HG02981 (cell line): ENCODE measurements around the gene GNG2.

Experiments
- ATAC-seq: cut with Tn5 transposase; IDR thresholded peaks from one replicate; pipeline ENCODE4 v1.9.1; 2021; ENCODE audit warnings: mild to moderate bottlenecking, moderate library complexity; ENCODE audit not compliant: unreplicated experiment

GNG2 gene

GRCh38 chr14:51989293-51990234, 129.2 kb downstream of the GNG2 start, which contains the start of gene RTRAF:
Gene RTRAF, plus strand, starts transcription at chr14:51989546. Its CDS starts 94 bp downstream, at chr14:51989640.
- ATAC-seq = peak; percentile 94

GRCh38 chr14:51990488-51990887, 130.1 kb downstream of the GNG2 start:
- ATAC-seq = no peak

- no peak for ATAC-seq
Observed at GRCh38 chr14:51993285-51993920, 133.0 kb downstream of the GNG2 start.

- no peak for ATAC-seq
Observed at GRCh38 chr14:51996148-51996746, 135.8 kb downstream of the GNG2 start.

DNA sequence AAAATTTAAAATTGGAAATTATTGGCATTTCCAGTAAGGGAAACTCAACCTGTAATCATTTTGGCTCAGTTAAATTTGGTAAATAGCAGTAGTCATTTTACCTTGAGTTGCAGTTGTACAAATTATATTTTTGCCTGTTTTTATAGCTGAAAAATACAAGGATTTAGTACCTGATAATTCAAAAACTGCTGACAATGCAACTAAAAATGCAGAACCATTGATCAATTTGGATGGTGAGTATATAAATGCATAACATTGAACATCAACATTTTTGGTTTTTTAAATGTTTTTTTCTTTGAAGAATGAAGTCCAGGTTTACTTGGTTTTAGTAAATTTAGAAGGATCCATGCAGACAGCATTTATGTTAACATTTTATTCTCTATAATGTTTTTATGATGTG, 137.9 kb downstream of the GNG2 start:
- ATAC-seq = no peak

DNA sequence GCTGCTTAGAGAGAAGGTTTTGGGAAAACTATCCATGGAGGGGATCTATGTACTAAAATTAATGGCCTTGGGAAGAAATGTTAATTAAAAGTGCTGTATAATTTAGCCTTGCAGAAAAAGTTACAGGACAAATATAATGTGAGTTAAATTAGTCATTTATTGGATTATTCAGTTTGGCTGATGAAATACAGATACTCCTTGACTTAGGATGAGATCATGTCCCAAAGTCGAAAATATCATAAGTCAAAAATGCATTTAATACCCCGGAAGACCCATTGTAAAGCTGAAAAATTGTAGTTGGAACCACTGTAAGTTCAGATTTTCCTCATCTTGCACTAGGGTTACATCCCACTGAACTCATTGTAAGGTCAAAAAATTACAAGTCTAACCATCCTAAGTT, 138.7 kb downstream of the GNG2 start:
- no peak for ATAC-seq

- no peak for ATAC-seq
Observed at GRCh38 chr14:52000019-52000582, 139.7 kb downstream of the GNG2 start.

- ATAC-seq = no peak
Observed at GRCh38 chr14:52000696-52001095, 140.3 kb downstream of the GNG2 start.

- ATAC-seq = no peak
Observed at GRCh38 chr14:52002542-52002941, 142.1 kb downstream of the GNG2 start.

DNA sequence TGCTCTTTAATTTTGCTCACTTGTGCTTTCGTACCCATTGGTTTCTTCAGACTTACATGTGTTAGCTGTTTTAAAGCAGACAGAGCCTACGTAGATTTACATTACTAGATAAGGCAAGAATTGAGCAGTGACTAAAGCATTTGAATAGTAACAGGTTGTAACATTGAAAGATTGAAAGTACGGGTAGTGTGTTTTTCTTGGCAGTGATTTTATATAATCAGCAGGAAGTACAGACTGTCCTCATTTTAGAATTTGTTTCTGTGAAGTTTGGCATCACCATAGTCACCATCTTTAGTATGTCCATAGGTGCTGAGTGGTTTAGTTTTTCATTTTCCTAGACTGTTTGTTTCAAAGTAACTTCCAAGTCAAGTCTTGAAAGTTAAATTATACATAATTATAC, 142.9 kb downstream of the GNG2 start:
- no peak for ATAC-seq

- ATAC-seq = no peak
Observed at GRCh38 chr14:52005625-52006024, 145.2 kb downstream of the GNG2 start.

GRCh38 chr14:52006361-52006760, 145.9 kb downstream of the GNG2 start:
- no peak for ATAC-seq

GRCh38 chr14:52007211-52007610, 146.8 kb downstream of the GNG2 start:
- ATAC-seq = no peak

DNA sequence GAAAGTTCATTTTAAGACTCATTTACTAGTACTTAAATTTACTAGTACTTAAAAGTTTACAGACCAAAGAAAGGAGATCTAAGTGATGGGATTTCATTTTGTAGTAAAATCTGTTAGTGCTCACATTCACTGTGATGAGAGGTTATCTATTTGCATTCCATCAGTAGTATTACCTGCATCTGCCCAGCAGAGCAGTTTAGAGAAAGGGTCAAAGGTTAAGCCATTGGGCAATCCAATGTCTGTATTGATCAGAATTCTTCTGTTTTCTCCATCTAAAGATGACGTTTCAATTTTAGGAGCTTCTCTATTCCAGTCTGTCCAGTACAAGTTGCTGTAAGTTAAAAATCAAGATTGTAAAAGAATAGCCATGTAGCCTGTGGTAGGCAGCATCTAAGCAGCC, 147.2 kb downstream of the GNG2 start:
- ATAC-seq = no peak

DNA sequence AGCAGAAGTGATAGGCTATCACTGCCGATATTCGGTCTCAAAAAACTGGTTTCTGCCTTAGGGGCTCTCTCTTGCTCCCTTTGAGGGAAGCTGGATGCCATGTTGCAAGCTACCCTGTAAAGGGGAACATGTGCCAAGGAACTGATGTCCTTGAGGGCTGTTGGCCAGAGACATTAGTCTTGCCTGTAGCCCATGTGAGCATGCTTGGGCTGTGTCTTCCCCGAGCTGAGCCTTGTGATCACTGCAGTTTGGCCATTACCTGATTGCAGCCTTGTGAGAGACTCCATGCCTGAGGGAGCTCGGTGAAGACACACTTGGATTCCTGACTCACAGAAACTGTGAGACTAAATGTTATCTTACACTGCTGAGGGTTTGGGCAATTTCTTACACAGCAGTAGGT, 147.7 kb downstream of the GNG2 start:
- ATAC-seq = no peak

GRCh38 chr14:52010173-52010693, 149.8 kb downstream of the GNG2 start:
- ATAC-seq = no peak

DNA sequence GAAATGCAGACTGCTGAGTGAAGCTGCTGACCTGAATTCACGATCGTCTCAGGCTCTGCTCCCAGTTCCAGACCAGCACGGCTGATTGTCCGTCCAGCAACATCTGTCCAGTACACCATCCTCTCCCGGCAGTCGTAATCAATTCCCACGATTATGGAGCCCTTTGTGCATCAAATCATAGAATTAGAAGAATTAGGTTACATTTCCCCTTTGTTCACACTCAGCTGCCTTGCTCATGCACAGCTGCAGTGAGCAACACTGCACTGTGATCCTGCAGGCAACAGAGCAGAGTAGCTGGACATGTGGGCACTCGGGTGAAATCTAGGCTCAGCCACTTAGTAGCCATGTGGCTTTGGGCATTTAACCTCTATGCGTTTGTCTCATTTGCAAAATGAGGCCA, 151.1 kb downstream of the GNG2 start:
- ATAC-seq = no peak

DNA sequence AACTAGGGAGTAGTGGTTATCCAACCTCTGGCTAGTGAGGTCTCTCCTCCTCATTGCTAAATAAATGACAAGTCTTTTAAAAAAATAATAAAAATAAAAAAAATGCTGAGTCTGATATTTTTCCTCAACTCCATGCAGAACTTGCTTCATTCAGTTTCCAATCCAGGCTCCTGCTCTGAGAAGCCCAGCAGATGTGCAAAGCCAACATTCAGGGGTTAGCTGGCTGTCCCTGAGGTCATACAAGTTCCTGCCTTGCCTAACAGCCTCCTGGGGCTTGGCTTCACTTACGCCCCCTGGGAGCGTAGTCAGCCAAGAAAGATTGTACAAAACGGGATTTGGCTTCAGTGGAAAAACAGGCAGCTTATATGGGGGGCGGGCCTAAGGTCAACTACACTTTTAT, 152.2 kb downstream of the GNG2 start:
- no peak for ATAC-seq

- no peak for ATAC-seq
Observed at GRCh38 chr14:52013984-52014600, 153.7 kb downstream of the GNG2 start.

DNA sequence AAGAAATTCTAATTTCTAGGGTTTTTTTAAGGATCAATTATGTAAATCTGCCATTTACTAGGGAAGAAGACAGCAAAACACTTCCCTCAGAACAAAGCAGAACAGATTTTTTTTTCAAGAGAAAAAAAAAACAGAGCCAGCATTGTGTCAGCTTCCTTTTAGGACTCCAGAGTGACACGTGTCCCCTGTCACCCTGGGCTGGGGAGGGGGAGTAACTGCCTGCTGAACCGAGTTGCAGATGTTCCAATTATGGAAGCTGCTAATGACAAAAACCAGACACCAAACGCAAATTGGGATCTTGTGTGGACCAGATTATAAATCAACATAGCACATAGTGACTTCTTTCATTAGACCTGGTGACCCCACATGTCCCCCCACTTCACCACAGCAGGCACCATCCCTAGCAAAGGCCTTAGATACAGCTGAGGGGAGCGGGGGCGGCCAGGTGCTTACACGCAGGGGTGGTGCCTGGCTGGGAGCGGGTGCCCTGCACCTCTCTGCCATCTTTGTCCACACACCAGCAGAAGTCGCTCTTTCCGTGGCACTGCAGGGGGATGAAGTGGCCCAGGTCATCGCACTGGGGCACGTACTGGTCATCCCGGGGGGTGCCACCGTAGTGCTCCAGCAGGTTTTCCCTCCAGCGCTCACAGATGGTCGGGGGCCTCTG, 154.3 kb downstream of the GNG2 start:
- no peak for ATAC-seq
